GM12874 (cell line): ENCODE measurements around the gene CEP295NL.

Experiments used
- CTCF ChIP-seq: IDR thresholded peaks from 2 replicates; pipeline ENCODE4 v1.5.1; 2011; ENCODE audit warnings: low read depth, mild to moderate bottlenecking, control low read depth, low read length, moderate library complexity; ENCODE audit not compliant: insufficient read depth

The CEP295NL gene

GRCh38 chr17:78873519-78874340 lies 29.3 kb downstream of the CEP295NL start:
- TF ChIP-seq CTCF: no peak

- no peak for TF ChIP-seq CTCF
Observed at GRCh38 chr17:78872486-78872885, 30.5 kb downstream of the CEP295NL start.

- no peak for TF ChIP-seq CTCF
Observed at GRCh38 chr17:78870621-78871020, 32.4 kb downstream of the CEP295NL start.

DNA sequence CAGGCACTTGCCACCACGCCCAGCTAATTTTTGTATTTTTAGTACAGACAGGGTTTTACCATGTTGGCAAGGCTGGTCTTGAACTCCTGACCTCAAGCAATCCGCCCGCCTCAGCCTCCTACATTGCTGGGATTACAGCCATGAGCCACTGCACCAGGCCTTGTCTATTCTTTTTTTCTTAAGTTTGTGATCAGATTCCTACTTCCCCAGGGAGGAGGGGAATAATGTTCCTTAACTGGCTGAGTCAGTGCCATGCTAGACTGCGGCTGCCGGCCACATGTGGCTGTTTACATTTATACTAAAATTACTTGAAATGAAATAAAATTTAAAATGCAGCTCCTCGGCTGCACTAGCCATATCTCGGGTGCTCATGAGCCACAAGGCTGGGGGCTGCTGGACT lies 34.6 kb downstream of the CEP295NL start:
- no peak for TF ChIP-seq CTCF

DNA sequence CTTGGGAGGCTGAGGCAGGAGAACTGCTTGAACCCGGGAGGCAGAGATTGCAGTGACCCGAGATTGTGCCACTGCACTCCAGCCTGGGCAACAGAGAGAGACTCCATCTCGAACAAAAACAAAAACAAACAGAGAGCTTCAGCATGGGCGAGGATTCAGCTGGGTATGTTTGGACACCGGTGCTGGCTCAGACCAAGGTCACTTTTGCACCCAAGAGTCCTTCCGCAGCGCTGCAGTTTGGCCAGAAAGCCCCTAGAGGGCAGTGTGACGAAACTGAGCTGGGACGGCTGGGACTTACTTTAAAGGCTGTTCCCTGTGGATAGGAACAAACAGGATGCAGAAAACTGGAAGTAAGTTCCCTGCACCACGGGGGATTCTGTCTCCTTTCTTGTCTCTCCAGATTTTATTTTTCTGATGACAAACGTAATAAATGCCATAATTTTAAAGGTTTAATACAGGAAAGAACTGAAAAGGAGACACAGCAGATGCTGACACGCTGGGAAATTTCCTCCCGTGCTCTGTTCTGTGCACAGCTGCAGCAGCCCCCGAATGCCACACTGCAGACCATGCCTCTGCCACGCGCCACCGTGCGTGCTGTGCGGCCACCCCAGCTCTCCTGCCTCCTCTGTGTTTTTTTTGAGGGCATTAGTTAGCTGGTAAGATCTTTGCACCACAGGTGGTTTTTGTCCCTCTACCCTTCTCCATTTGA lies 37.2 kb downstream of the CEP295NL start:
- peak; percentile 93 for TF ChIP-seq CTCF

- no peak for TF ChIP-seq CTCF
Observed at GRCh38 chr17:78864117-78864516, 38.9 kb downstream of the CEP295NL start.

- TF ChIP-seq CTCF: no peak
Observed at GRCh38 chr17:78862073-78863023, 40.7 kb downstream of the CEP295NL start.
